ENCODE results near the gene STAC2.

DNA sequence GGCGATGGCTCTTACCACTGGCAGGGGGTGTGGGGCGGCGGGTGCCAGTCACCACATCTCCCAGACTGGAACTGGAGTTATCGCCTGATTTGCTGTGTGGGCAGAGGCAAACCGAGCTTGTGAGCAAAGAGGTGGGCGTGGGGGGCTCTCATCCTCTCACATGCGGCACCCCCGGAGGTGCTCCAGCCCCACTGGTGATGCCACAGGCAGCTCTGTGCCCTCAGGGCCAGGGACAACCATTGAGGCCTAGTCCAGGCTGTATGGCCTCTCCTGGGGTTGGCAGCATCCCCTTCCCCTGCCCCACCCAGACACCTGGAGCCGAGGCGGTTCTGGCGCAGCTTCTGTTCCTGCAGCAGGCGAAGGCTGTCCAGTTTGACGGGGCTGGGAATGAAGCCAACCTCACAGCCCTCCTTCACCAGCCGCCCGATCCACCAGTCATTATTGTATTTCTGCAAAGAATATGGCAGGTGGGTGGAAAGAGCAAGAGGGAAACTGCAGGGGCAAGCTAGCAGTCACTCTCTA is 39.2 kb downstream of the STAC2 start:
- TF ChIP-seq CTCF (IDR thresholded peaks at IDR 0.05) (no peak), EP300 (IDR thresholded peaks at IDR 0.05) (no peak), POLR2A (IDR thresholded peaks at IDR 0.05) (no peak)
